SK-N-SH (cell line): Measurements from ENCODE around the gene ZCCHC8.

Source experiments
- CTCF ChIP-seq: fragments of 200-600 bp; sonication (generic); IDR thresholded peaks from 2 replicates; pipeline ENCODE4 v1.6.1; 2017; ENCODE audit warnings: antibody characterized with exemption, mild to moderate bottlenecking, moderate library complexity
- MAX ChIP-seq: IDR thresholded peaks from 2 replicates; pipeline ENCODE4 v1.4.0; 2012; ENCODE audit warnings: low read depth
- RAD21 ChIP-seq: IDR thresholded peaks from 2 replicates; pipeline ENCODE4 v1.6.1; 2012; ENCODE audit warnings: mild to moderate bottlenecking, low read length
- SMC3 ChIP-seq: IDR thresholded peaks from 2 replicates; pipeline ENCODE4 v1.6.1; 2012; ENCODE audit warnings: low read depth, low read length, improper control_type of control experiment
- TCF12 ChIP-seq: IDR thresholded peaks from 2 replicates; pipeline ENCODE4 v1.4.0; 2012

- TF ChIP-seq SMC3 (no peak), TCF12 (no peak), MAX (no peak), CTCF (no peak), RAD21 (no peak)
Observed at GRCh38 chr12:122491991-122492390, 8.7 kb downstream of the ZCCHC8 start.
